GM18526 (cell line): ENCODE data around the gene ALOX5AP.

Experiments used
- POLR2A ChIP-seq: IDR thresholded peaks from 3 replicates; pipeline ENCODE4 v1.6.1; 2011; ENCODE audit not compliant: insufficient read length; ENCODE audit errors: extremely low read depth

The ALOX5AP gene

DNA sequence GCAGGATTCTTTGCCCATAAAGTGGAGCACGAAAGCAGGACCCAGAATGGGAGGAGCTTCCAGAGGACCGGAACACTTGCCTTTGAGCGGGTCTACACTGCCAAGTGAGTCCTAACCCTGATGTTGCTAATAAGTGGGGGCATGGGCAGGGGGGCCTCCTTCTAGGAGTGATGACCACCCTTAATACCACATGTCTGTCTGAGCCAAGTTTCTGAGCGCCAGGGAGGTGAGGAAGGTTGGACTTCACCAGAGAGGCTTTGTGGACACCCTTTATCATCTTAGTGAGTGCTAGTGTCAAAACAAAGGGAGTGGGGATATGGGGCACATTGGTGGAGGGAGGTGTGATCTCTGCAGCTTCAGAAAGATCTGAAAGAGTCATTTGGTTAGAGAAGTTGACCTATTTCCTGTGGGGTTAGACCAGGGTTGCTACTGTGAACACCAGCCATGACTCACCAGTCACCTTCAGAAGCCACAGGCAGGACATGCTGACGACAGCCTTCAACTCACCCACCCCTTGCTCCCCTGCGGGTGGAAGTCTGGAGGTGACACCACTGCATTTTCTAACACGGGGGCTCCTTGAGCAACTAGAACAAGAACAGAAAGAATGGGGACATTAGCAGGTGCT is 8.8 kb downstream of the ALOX5AP start:
- no peak for TF ChIP-seq POLR2A

DNA sequence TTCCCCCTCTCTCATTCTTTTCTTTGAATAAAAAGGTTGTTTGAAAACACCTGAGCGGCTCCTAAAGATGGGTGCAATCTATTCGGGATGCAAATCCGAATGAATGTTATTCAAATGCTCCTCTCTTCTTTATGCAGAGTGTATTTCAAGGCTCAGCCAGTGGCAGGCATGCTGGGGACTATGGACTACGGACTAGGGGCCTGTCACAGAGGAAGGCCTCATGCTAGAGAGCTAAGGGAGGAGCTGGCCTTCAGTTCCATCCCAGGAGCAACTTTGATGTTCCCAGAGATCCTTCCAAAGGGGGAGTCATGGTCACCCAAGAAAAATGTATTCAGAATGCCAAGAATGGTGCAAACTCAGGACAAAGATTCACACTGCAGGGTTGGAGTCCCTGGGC is 9.3 kb downstream of the ALOX5AP start:
- no peak for TF ChIP-seq POLR2A

DNA sequence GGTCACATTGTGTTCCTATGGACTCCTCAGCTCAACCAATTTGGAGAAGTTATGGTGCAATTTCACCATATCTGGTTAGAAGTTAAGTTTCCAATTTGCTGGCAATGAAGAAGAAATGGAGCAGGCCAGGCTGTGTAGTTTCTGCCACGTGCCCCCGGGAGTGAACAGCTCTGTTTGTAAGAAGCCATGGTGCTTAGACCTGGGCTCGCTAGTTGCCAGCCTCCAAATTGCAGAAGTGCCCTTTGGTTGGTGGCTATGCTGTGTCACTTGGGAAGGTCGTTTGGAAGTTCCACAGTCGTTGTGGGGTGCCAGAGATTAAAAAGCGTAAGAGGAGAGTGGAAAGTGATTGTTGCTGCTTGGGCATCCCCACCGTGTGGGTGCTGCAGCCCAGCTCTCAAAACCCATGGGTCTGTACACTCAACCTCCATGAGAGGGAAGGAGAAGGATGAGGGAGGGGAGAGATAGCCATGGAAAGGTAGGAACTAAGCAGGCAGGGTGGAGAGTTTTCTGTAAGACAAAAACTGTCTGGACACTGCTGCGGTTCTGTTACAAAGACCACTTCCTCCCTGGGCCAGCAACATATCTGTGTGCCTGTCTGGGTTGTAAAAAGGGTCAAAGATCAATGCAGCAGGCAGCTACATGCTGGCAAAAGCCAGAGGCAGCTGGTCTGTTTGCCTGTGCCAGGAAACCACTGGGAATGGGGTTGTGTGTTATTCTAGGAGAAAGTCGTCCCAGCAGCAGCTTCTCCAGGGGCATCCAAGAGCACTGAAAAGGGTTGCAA is 10.8 kb downstream of the ALOX5AP start:
- TF ChIP-seq POLR2A, result no peak

DNA sequence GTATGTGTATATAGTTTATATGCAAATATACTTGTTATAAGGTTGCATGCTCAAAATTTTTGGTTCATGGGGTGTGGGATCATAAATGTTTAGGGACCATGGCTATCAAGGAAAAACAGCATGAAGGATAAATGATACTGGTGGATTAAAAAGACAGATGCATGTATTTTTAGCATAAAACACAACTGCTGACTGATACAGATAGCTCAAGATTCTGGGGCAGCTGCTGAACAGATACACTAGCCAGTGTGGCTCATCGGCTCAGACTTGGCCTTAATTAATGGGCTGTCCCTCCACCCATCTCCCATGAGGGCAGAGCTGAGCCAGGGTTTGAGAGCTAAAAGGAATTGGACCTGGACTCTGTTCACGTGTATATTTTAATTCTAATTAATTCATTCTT is 11.4 kb downstream of the ALOX5AP start:
- no peak for TF ChIP-seq POLR2A

DNA sequence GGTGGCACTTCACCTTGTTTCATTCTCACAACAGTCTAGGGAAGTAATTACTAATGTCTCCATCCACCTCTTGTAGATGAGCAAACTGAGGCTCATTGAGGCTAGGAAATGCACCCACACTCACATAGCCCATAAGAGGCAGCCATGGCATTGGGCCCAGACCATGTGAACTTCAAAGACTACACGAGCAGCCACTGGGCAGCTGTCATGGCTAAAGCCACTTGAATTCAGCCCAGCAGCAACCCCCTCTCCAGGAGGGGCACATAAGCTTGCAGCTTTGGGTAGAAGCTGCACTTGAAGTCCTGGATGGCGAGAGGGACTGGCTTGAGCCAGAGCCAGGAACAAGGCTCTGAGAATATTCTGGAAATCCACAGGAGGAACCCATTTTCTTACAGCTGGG is 13.4 kb downstream of the ALOX5AP start:
- TF ChIP-seq POLR2A, result no peak

DNA sequence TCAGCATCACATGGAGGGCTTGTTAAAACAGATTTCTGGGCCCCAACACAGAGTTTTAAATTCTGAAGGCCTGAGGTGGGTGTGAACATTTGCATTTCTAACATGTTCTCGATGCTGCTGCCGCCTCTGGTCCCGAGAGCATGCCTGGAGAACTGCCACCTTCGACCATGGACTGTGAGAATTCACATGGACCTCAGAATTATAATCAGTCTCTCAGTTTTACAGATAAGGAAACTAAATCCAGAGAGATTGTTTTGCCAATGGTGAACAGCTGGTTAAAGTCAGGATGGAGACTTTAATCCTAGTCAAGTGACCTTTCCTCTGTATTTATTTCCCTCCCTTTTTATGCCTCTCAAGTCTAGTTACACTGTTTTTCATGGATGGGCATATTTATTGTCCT is 14.7 kb downstream of the ALOX5AP start:
- TF ChIP-seq POLR2A, result no peak

DNA sequence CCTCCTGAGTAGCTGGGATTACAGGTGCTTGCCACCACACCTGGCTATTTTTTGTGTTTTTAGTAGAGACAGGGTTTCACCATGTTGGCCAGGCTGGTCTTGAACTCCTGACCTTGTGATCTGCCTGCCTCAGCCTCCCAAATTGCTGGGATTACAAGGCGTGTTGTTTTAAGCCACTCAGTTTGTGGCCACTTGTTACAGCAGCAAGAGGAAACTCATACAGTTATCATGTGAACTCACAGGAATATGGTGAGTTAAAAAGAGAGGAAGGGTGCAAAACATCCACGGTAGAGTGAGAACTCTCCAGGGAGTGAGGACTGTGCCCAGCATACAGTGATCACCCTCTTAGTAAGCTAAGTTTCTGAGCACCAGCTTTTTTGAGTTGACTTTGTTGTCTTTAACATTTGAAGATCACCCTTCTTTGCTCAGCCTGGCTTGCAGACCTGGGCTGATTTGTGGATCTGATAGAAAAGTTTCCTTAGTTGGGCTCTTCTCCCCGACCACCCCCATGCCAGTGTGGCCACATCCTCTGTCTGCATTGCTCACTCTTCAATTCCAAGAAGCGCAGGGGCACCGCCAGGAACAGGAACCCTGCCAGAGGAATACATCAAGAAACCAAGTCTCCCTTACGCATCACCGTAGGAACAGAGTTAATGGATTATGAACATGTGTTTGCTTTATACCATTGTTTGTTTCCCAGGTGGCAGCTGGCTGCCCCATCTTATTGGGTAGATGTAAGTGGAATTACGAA is 16.0 kb downstream of the ALOX5AP start:
- no peak for TF ChIP-seq POLR2A

DNA sequence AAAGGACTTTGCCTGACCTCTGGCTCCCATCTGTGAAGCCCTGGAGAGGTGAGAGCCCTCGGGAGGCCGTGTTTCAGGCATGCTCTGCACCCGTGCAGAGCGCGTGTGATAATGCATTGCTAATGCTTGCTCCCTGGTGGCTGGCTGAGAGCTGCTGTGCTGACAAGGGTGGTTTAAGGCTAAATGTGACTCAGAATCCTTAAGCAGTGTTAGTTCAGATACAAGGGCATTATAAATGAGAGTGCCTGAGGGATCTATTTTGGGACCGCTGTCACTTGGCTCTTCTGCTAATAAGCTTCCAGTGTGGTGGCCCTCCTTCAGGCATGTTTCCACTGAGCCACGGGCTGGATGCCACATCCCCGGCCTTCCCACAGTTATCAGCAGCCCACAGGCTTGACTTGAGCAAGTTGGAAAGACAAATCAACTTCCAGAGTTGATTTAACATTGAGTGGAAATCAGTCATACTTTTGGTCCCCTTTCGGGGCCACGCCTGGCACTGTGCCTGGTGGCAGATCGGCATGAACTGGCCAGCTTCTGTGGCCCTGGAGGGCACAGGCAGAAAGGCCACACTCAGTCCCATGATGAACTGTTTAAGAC is 17.0 kb downstream of the ALOX5AP start:
- no peak for TF ChIP-seq POLR2A

DNA sequence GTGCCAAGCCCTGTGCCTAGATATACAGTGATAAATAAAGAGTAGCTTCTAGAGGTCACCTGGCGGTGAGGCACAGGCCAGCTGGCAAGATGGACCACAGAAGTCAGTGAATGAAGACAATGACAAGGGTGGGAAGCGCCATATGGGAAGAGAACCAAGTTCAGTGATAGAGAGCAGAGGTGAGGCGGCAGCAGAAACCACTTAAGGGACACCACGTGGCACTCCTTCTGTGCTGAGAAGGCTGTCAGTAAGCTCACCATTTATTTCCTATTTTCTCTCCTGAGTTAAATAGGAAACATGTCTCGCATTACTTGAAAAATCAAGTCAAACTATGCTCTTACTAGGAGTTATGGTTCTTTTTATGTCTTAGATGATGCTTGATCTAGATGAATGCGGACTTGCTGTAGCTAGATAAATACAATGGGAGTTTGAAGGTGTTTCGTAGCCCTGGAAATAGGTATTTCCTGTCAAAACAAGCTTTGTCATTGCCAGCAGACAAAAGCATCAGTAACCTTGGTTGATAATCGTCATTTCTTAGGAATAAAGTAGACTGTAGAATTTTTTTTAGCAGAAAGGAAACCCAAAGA is 17.8 kb downstream of the ALOX5AP start:
- TF ChIP-seq POLR2A, result no peak

DNA sequence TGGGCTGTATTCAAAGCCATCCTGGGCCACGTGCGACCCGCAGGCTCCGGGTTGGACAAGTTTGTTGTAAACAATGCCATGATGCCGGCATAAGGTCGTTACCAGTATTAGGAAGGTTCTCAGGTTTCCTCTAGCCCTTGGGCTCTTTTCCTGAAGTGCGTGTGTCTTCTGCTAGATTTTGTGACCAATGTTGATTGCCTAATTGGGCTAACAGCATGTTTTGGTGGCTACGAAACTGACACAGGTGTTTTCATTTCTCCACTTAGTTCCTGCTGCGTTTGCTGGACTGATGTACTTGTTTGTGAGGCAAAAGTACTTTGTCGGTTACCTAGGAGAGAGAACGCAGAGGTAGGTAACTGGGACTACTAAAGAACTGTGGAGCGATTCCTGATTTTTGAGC is 20.3 kb downstream of the ALOX5AP start:
- no peak for TF ChIP-seq POLR2A

DNA sequence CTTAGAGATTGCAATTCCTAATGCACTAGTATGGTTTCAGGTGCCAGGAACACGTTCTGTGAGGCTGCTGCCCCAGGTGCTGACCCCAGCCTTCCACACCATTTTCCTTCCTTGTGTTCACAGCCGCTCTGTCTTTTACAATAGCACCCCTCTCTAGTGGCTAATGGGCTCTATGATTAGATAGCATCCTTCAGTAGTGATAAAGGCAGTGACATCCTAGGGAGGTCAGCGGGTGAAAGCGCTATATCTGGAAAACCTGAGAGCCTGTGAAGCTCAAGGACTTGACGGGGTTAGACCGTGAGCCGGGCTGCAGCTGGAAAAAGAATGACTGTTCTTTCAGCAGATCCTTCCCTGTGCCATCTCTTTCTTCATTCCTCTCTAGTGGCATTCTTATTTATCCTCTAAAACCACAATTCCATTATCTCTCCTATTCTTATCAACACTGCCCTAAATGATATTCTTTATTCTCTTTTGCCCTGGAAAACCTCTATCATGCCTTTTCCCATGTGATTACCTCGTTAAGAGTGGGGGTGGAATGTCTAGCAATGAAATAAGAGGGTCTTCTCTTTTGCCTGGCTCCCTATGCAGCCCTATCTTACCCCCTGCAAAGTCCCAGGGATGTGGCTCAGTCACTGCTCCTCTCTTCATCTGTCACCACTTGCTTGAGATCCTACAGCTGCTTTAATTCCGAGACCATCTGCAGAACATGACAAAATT is 21.8 kb downstream of the ALOX5AP start:
- TF ChIP-seq POLR2A, result no peak

DNA sequence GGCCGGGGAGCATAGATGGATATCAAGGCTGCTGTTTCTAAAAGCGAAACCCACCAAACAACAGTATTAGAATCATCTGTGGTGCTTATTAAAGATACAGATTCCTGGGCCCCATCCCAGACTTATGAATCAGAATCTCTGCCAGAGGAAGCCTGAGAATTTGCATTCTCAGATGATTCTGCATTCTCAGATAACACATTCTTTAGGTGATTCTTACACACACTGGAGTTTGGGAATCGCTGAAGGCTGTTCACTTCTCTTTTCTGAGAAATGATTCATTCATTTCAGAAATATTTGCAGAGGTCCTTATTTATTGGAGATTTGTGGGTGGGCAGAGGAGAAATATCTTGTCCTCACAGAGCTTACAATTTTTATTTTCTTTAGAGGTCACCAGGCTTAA is 24.4 kb downstream of the ALOX5AP start:
- no peak for TF ChIP-seq POLR2A

DNA sequence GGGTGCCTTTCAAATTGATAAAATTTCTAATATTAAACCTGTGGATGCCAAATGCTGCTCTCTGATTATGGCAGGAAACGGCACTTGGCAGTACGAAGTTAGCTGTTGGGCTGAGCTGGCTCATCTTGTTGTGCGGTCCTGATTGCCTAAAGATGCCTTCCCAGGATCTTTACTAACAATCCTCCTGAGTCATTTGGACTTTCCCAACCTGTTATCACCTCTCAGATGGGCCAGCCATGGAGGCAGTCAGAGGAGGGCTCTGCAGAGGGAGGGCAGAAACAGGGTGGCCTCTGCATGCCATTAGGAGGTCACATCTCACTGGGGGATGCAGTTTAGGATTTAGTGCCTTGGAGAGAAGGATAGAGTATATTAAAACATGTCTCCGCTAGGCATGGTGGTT is 27.3 kb downstream of the ALOX5AP start:
- TF ChIP-seq POLR2A, result no peak

DNA sequence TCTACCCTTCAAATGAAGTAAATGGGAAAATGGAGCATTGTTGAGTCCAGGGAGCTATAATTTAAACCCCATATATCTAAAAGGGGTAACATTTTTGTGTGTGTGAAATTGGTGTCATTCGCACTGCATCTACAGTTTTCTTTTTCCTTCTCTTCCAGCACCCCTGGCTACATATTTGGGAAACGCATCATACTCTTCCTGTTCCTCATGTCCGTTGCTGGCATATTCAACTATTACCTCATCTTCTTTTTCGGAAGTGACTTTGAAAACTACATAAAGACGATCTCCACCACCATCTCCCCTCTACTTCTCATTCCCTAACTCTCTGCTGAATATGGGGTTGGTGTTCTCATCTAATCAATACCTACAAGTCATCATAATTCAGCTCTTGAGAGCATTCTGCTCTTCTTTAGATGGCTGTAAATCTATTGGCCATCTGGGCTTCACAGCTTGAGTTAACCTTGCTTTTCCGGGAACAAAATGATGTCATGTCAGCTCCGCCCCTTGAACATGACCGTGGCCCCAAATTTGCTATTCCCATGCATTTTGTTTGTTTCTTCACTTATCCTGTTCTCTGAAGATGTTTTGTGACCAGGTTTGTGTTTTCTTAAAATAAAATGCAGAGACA is 28.6 kb downstream of the ALOX5AP start:
- TF ChIP-seq POLR2A, result no peak

DNA sequence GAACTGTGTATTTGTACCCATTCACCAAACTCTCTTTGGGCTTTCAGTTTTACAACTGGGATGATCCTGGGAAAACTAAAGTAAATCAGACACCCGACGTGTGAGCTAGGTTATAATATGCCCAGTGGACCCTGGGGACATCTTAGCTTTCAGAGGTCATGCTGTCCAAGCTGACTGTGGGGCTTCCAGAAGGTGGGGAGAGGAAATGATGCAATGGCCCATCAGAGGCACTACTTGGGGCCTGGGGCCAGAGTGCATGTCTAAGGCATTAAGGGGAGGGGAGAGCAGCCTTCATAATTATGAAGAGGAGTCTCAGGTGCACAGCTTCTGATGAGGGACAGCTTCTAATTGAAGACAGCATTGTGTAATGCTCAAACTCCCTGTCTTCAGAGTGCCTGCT is 30.9 kb downstream of the ALOX5AP start:
- no peak for TF ChIP-seq POLR2A

DNA sequence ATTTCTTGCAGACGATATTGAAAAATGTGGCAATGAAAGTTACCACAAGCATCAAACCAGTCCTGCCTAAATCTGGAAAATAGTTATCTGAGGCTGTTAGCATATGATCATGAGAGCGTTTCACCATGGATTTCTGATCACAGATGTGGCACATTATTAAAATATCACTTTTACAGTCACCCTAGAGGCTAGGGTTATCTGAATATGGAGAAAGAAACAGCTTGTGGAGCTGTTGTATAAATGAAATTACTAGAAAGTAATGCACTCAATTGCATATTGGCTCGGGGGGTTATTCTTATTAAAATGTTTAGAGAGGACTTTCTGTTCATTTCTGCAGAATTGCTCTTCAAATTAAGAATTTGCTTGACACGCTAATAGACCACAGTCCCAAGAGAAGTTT is 35.6 kb downstream of the ALOX5AP start:
- TF ChIP-seq POLR2A, result no peak
